Mammary epithelial cell (primary cell): ENCODE data around the gene MAPK10.

Experiments
- EZH2 ChIP-seq: IDR thresholded peaks from 2 replicates; pipeline ENCODE4 v1.6.1; 2012; ENCODE audit warnings: low read length, inconsistent platforms, borderline replicate concordance
- TF ChIP-seq, protein P1 (sequence below), 2 donors: IDR thresholded peaks in 1 of 2; conservative IDR thresholded peaks in 1 of 2; 2 replicates each; pipeline ENCODE4 v1.5.1; 2011 to 2012; ENCODE audit warnings: inconsistent platforms in 2 of 2, low read length in 2 of 2, mild to moderate bottlenecking in 2 of 2, control low read depth in 1 of 2, low read depth in 1 of 2; ENCODE audit not compliant: insufficient read depth in 1 of 2; ENCODE audit errors: extremely low read depth in 1 of 2

DNA sequence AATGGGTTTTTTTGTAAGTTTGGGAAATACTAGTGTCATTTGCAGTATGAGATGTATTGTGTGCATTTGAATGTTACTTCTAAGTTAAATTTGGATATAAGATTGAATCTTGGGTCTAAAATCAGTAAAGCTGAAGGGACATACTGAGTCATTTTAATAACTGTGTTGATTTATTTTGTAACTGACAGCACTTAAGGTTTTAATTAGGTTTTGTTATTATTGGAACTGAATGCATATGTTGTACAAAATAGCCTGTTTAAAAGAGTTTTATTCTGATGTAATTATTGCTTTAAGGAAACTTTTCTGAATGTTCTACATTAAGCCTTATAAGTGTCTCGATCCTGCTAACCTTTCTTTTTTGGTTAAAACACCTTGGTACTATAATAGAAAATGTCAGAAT is 396.6 kb downstream of the MAPK10 start:
- TF ChIP-seq, protein P1, sequence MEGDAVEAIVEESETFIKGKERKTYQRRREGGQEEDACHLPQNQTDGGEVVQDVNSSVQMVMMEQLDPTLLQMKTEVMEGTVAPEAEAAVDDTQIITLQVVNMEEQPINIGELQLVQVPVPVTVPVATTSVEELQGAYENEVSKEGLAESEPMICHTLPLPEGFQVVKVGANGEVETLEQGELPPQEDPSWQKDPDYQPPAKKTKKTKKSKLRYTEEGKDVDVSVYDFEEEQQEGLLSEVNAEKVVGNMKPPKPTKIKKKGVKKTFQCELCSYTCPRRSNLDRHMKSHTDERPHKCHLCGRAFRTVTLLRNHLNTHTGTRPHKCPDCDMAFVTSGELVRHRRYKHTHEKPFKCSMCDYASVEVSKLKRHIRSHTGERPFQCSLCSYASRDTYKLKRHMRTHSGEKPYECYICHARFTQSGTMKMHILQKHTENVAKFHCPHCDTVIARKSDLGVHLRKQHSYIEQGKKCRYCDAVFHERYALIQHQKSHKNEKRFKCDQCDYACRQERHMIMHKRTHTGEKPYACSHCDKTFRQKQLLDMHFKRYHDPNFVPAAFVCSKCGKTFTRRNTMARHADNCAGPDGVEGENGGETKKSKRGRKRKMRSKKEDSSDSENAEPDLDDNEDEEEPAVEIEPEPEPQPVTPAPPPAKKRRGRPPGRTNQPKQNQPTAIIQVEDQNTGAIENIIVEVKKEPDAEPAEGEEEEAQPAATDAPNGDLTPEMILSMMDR (conservative IDR thresholded peaks at IDR 0.05 in 1 of 2, IDR thresholded peaks at IDR 0.05 in 1 of 2; ENCODE audit: extremely low read depth in 1 of 2, insufficient read depth in 1 of 2, low read depth in 1 of 2, low read length in 2 of 2): no peak
- no peak for TF ChIP-seq EZH2
